Astrocyte (in vitro differentiated cells and primary cell): ENCODE measurements around the gene ZBTB39. TPM values are rescaled to one million over a fixed set of nuclear protein-coding genes. Genes with fewer than 3 reads are reported as not detected.
"Not testable (repeated sequence)": the region's sequence is repeated elsewhere in the genome, so short reads cannot be mapped to it uniquely, and the experiment has no call there.

ENCODE experiments used
- DNase-seq: peaks from one replicate; pipeline ENCODE4 v3.0.0-alpha.2; 2010; ENCODE audit warnings: low read depth
- FAIRE-seq: peaks from 2 replicates; lab custom pipeline; 2011; peaks lifted over from hg19 to GRCh38; lab: Jason Lieb, UNC
- H2AFZ ChIP-seq: 2 replicates; pipeline ENCODE4 v1.6.0; 2012; ENCODE audit warnings: low read depth, low read length, inconsistent platforms
- H3K27ac ChIP-seq: 2 replicates; pipeline ENCODE4 v1.5.1; 2011; ENCODE audit warnings: low read depth, low read length, inconsistent platforms
- H3K27me3 ChIP-seq: 2 replicates; pipeline ENCODE4 v1.6.0; 2011; ENCODE audit warnings: low read length, inconsistent platforms; ENCODE audit not compliant: insufficient read depth
- H3K36me3 ChIP-seq: 2 replicates; pipeline ENCODE4 v1.5.1; 2011; ENCODE audit warnings: low read length, inconsistent platforms; ENCODE audit not compliant: insufficient read depth
- H3K4me1 ChIP-seq: 2 replicates; pipeline ENCODE4 v1.5.1; 2011; ENCODE audit warnings: low read length, inconsistent platforms; ENCODE audit not compliant: insufficient read depth
- H3K4me2 ChIP-seq: 2 replicates; pipeline ENCODE4 v1.6.0; 2012; ENCODE audit warnings: low read length, inconsistent platforms
- H3K4me3 ChIP-seq: 2 replicates; pipeline ENCODE4 v1.5.1; 2011; ENCODE audit warnings: low read depth, mild to moderate bottlenecking, low read length, inconsistent platforms; ENCODE audit not compliant: insufficient read depth
- H3K79me2 ChIP-seq: 2 replicates; pipeline ENCODE4 v1.6.0; 2012; ENCODE audit warnings: mild to moderate bottlenecking, low read length, inconsistent platforms; ENCODE audit not compliant: insufficient read depth
- H3K9ac ChIP-seq: 2 replicates; pipeline ENCODE4 v1.6.0; 2012; ENCODE audit warnings: mild to moderate bottlenecking, low read length, inconsistent platforms
- H3K9me3 ChIP-seq: 2 replicates; pipeline ENCODE4 v1.5.1; 2012; ENCODE audit warnings: low read depth, mild to moderate bottlenecking, low read length, inconsistent platforms; ENCODE audit not compliant: insufficient read depth
- H4K20me1 ChIP-seq: 2 replicates; pipeline ENCODE4 v1.6.0; 2012; ENCODE audit warnings: low read length, inconsistent platforms; ENCODE audit not compliant: insufficient read depth
- H3K27ac Mint-ChIP-seq: one replicate; pipeline ENCODE4 v1.8.0; 2021; ENCODE audit warnings: mild to moderate bottlenecking, mixed read lengths; ENCODE audit not compliant: unreplicated experiment
- H3K27me3 Mint-ChIP-seq: one replicate; pipeline ENCODE4 v1.8.0; 2021; ENCODE audit warnings: low read depth, mixed read lengths; ENCODE audit not compliant: unreplicated experiment
- H3K36me3 Mint-ChIP-seq: one replicate; pipeline ENCODE4 v1.8.0; 2021; ENCODE audit warnings: low read depth, mixed read lengths; ENCODE audit not compliant: unreplicated experiment
- H3K4me1 Mint-ChIP-seq: one replicate; pipeline ENCODE4 v1.8.0; 2021; ENCODE audit warnings: low read depth, mixed read lengths; ENCODE audit not compliant: unreplicated experiment
- H3K4me3 Mint-ChIP-seq: one replicate; pipeline ENCODE4 v1.8.0; 2021; ENCODE audit warnings: mild to moderate bottlenecking, moderate library complexity, mixed read lengths; ENCODE audit not compliant: unreplicated experiment
- H3K9me3 Mint-ChIP-seq: one replicate; pipeline ENCODE4 v1.8.0; 2021; ENCODE audit warnings: mild to moderate bottlenecking, mixed read lengths; ENCODE audit not compliant: unreplicated experiment
- total RNA-seq: library from RNA; stranded (reverse); gene quantifications from 2 replicates; pipeline ENCODE4 v1.2.1, GENCODE V29; 2021

The ZBTB39 gene
- total RNA-seq, 1 donor from 2014 or later = 9.8 TPM

- H3K36me3 Mint-ChIP-seq, H4K20me1 ChIP-seq, H3K27ac ChIP-seq, H3K9ac ChIP-seq, H3K4me2 ChIP-seq, H3K27ac Mint-ChIP-seq, H3K4me3 ChIP-seq, H3K36me3 ChIP-seq, H3K9me3 ChIP-seq, H3K79me2 ChIP-seq, H3K27me3 ChIP-seq, H2AFZ ChIP-seq, DNase-seq, FAIRE-seq, H3K4me3 Mint-ChIP-seq, H3K4me1 Mint-ChIP-seq, H3K4me1 ChIP-seq: not testable (repeated sequence)
- H3K27me3 Mint-ChIP-seq = peaks cover 27% of the 10 kb centered on the region
- peaks cover 11% of the 10 kb centered on the region for H3K9me3 Mint-ChIP-seq
Measured at GRCh38 chr12:56974224-56974623, 32.1 kb downstream of the ZBTB39 start.

GRCh38 chr12:56968910-56969309 lies 37.4 kb downstream of the ZBTB39 start:
- not testable (repeated sequence) for H3K9ac ChIP-seq, FAIRE-seq, H3K4me3 ChIP-seq, H3K4me2 ChIP-seq, H3K27me3 ChIP-seq, H3K9me3 ChIP-seq, H2AFZ ChIP-seq, H3K79me2 ChIP-seq, H3K4me1 ChIP-seq, H3K4me1 Mint-ChIP-seq, H3K36me3 Mint-ChIP-seq, H3K36me3 ChIP-seq, DNase-seq, H3K4me3 Mint-ChIP-seq, H3K27ac Mint-ChIP-seq, H3K27ac ChIP-seq, H4K20me1 ChIP-seq
- H3K27me3 Mint-ChIP-seq = peaks cover 27% of the 10 kb centered on the region
- peaks cover 24% of the 10 kb centered on the region for H3K9me3 Mint-ChIP-seq

GRCh38 chr12:56965997-56966642 lies 40.2 kb downstream of the ZBTB39 start:
- not testable (repeated sequence) for FAIRE-seq, H3K4me1 ChIP-seq, H3K27ac ChIP-seq, H3K9ac ChIP-seq, H3K4me3 Mint-ChIP-seq, H3K27me3 ChIP-seq, H3K27ac Mint-ChIP-seq, H2AFZ ChIP-seq, H3K79me2 ChIP-seq, H3K36me3 Mint-ChIP-seq, H3K4me3 ChIP-seq, H3K9me3 ChIP-seq, DNase-seq, H3K36me3 ChIP-seq, H3K4me2 ChIP-seq, H3K4me1 Mint-ChIP-seq, H4K20me1 ChIP-seq
- H3K27me3 Mint-ChIP-seq = peaks cover 32% of the 10 kb centered on the region
- H3K9me3 Mint-ChIP-seq = peaks cover 29% of the 10 kb centered on the region

- not testable (repeated sequence) for H3K4me2 ChIP-seq, H3K36me3 Mint-ChIP-seq, H3K4me1 Mint-ChIP-seq, H3K4me1 ChIP-seq, H2AFZ ChIP-seq, H3K9me3 ChIP-seq, FAIRE-seq, H3K9ac ChIP-seq, H3K4me3 Mint-ChIP-seq, H3K27ac ChIP-seq, DNase-seq, H3K27me3 ChIP-seq, H3K27ac Mint-ChIP-seq, H3K4me3 ChIP-seq, H3K36me3 ChIP-seq, H3K79me2 ChIP-seq, H4K20me1 ChIP-seq
- H3K9me3 Mint-ChIP-seq = peaks cover 27% of the 10 kb centered on the region
- H3K27me3 Mint-ChIP-seq = peaks cover 28% of the 10 kb centered on the region
Measured at GRCh38 chr12:56965124-56965523, 41.2 kb downstream of the ZBTB39 start.

GRCh38 chr12:56963557-56963956 lies 42.8 kb downstream of the ZBTB39 start:
- not testable (repeated sequence) for H3K4me1 ChIP-seq, H3K9me3 ChIP-seq, H3K27me3 ChIP-seq, FAIRE-seq, H4K20me1 ChIP-seq, H3K4me2 ChIP-seq, H3K36me3 ChIP-seq, DNase-seq, H3K9ac ChIP-seq, H3K27ac ChIP-seq, H3K4me1 Mint-ChIP-seq, H3K4me3 Mint-ChIP-seq, H3K27ac Mint-ChIP-seq, H3K4me3 ChIP-seq, H3K36me3 Mint-ChIP-seq, H3K79me2 ChIP-seq, H2AFZ ChIP-seq
- Mint-ChIP-seq H3K9me3 (peaks cover 28% of the 10 kb centered on the region), H3K27me3 (peaks cover 28% of the 10 kb centered on the region)

- Mint-ChIP-seq H3K27me3 (peaks cover 38% of the 10 kb centered on the region), H3K9me3 (peaks cover 28% of the 10 kb centered on the region)
- H3K79me2 ChIP-seq, H4K20me1 ChIP-seq, H3K27ac Mint-ChIP-seq, H3K4me1 Mint-ChIP-seq, DNase-seq, H3K4me2 ChIP-seq, H3K36me3 ChIP-seq, H2AFZ ChIP-seq, H3K36me3 Mint-ChIP-seq, H3K27me3 ChIP-seq, H3K27ac ChIP-seq, H3K4me3 Mint-ChIP-seq, H3K4me3 ChIP-seq, H3K9me3 ChIP-seq, H3K9ac ChIP-seq, FAIRE-seq, H3K4me1 ChIP-seq: not testable (repeated sequence)
Measured at GRCh38 chr12:56962247-56962646, 44.1 kb downstream of the ZBTB39 start.
